HS-5 (cell line): ENCODE measurements around the gene DCUN1D2.
"Not testable (repeated sequence)": the region's sequence is repeated elsewhere in the genome, so short reads cannot be mapped to it uniquely, and the experiment has no call there.

Source experiments
- DNase-seq: peaks from one replicate; pipeline ENCODE4 v3.0.0-alpha.2; 2012; ENCODE audit warnings: low read depth

The DCUN1D2 gene

GRCh38 chr13:113490496-113491417 lies at the start of gene DCUN1D2:
Gene DCUN1D2 (minus strand): TSS chr13:113490711. CDS start chr13:113490669, 42 bp downstream.
- peak; percentile 31 for DNase-seq

- DNase-seq, result no peak
Measured at GRCh38 chr13:113539822-113540221, 49.3 kb upstream of the DCUN1D2 start.

GRCh38 chr13:113539176-113539575 lies 48.7 kb upstream of the DCUN1D2 start:
- DNase-seq, result no peak

GRCh38 chr13:113538689-113539058 lies 48.2 kb upstream of the DCUN1D2 start:
- DNase-seq, result no peak

GRCh38 chr13:113537909-113538688 lies 47.6 kb upstream of the DCUN1D2 start:
- no peak for DNase-seq

- no peak for DNase-seq
Measured at GRCh38 chr13:113537205-113537604, 46.7 kb upstream of the DCUN1D2 start.

- no peak for DNase-seq
Measured at GRCh38 chr13:113536461-113537110, 46.1 kb upstream of the DCUN1D2 start.

GRCh38 chr13:113535381-113535781 lies 44.9 kb upstream of the DCUN1D2 start:
- DNase-seq, result no peak

GRCh38 chr13:113534236-113534860 lies 43.8 kb upstream of the DCUN1D2 start:
- DNase-seq, result no peak

GRCh38 chr13:113533161-113533840 lies 42.8 kb upstream of the DCUN1D2 start:
- DNase-seq, result no peak

- no peak for DNase-seq
Measured at GRCh38 chr13:113532156-113532806, 41.8 kb upstream of the DCUN1D2 start.

GRCh38 chr13:113531041-113531873 lies 40.7 kb upstream of the DCUN1D2 start:
- no peak for DNase-seq

- DNase-seq, result no peak
Measured at GRCh38 chr13:113528813-113529180, 38.3 kb upstream of the DCUN1D2 start.

- no peak for DNase-seq
Measured at GRCh38 chr13:113528101-113528812, 37.7 kb upstream of the DCUN1D2 start.

GRCh38 chr13:113527272-113527958 lies 36.9 kb upstream of the DCUN1D2 start:
- DNase-seq, result no peak

- no peak for DNase-seq
Measured at GRCh38 chr13:113526466-113527220, 36.1 kb upstream of the DCUN1D2 start.

- not testable (repeated sequence) for DNase-seq
Measured at GRCh38 chr13:113522438-113522837, 31.9 kb upstream of the DCUN1D2 start.

- DNase-seq, result no peak
Measured at GRCh38 chr13:113520571-113520970, 30.1 kb upstream of the DCUN1D2 start.
